ENCODE measurements around the gene ZNF319. TPM values are rescaled to one million over a fixed set of nuclear protein-coding genes. Genes with fewer than 3 reads are reported as not detected.
"Not testable (repeated sequence)": the region's sequence is repeated elsewhere in the genome, so short reads cannot be mapped to it uniquely, and the experiment has no call there.

Gene ZNF319
- polyA plus RNA-seq, 1 donor (not counting 4 experiments of a cell fraction or from before 2014, with no cell fraction given), result 3.3 TPM

- Histone ChIP-seq H3K27me3 (ENCODE audit: control insufficient read depth, extremely low read depth, insufficient read depth, low read length) (no peaks in the 10 kb centered on the region), H2AFZ (ENCODE audit: control insufficient read depth, low read length) (no peak overlapping the region), H3K4me1 (ENCODE audit: control insufficient read depth, extremely low read depth, insufficient read depth, low read length) (peaks cover 11% of the 10 kb centered on the region), H3K27ac (ENCODE audit: control insufficient read depth, insufficient read depth, low read length) (no peak overlapping the region), H3K9me3 (ENCODE audit: control insufficient read depth, low read depth, low read length) (no peaks in the 10 kb centered on the region), H3K4me2 (ENCODE audit: control insufficient read depth, extremely low read depth, insufficient read depth, low read depth, low read length) (no peak overlapping the region), H3K4me3 (ENCODE audit: control insufficient read depth in 2 of 3, extremely low read depth in 1 of 3, insufficient read depth in 2 of 3, low read depth in 1 of 3, low read length in 3 of 3) (no peak overlapping the region), H3K9ac (ENCODE audit: control insufficient read depth, extremely low read depth, insufficient read depth, low read length) (no peak overlapping the region), H4K20me1 (ENCODE audit: control insufficient read depth, extremely low read depth, insufficient read depth, low read length) (no peaks in the 10 kb centered on the region), H3K36me3 (ENCODE audit: control insufficient read depth in 2 of 2, extremely low read depth in 1 of 2, insufficient read depth in 2 of 2, low read length in 2 of 2) (no peaks in the 10 kb centered on the region), H3K79me2 (ENCODE audit: control insufficient read depth, insufficient read depth, low read length) (no peaks in the 10 kb centered on the region), H3K9me1 (ENCODE audit: control insufficient read depth, extremely low read depth, insufficient read depth, low read length) (no peaks in the 10 kb centered on the region)
- DNase-seq (ENCODE audit: low read depth, low spot score), result no peak
- FAIRE-seq, result no peak
- no peak for TF ChIP-seq EZH2 (IDR thresholded peaks at IDR 0.05; ENCODE audit: low read length)
- no peak for TF ChIP-seq CTCF (optimal IDR thresholded peaks at IDR 0.05 in 1 of 3, IDR thresholded peaks at IDR 0.05 in 1 of 3, conservative IDR thresholded peaks at IDR 0.05 in 1 of 3; ENCODE audit: extremely low read depth in 1 of 3, insufficient read depth in 2 of 3, low read length in 3 of 3)
- dilution Hi-C loops (cut with MboI; ENCODE audit: extremely low pct_ligation_motif_present, low sequenced_read_pairs), result no loop called here
Measured at GRCh38 chr16:57979006-57979585, 21.4 kb downstream of the ZNF319 start.

GRCh38 chr16:57978070-57978465 lies 22.4 kb downstream of the ZNF319 start:
- H3K4me2 ChIP-seq (ENCODE audit: control insufficient read depth, extremely low read depth, insufficient read depth, low read depth, low read length); DNase-seq (ENCODE audit: low read depth, low spot score); H2AFZ ChIP-seq (ENCODE audit: control insufficient read depth, low read length); H3K36me3 ChIP-seq (ENCODE audit: control insufficient read depth in 2 of 2, extremely low read depth in 1 of 2, insufficient read depth in 2 of 2, low read length in 2 of 2); H3K27me3 ChIP-seq (ENCODE audit: control insufficient read depth, extremely low read depth, insufficient read depth, low read length); dilution Hi-C loops (cut with MboI; ENCODE audit: extremely low pct_ligation_motif_present, low sequenced_read_pairs); H3K79me2 ChIP-seq (ENCODE audit: control insufficient read depth, insufficient read depth, low read length); H3K4me3 ChIP-seq (ENCODE audit: control insufficient read depth in 2 of 3, extremely low read depth in 1 of 3, insufficient read depth in 2 of 3, low read depth in 1 of 3, low read length in 3 of 3); H4K20me1 ChIP-seq (ENCODE audit: control insufficient read depth, extremely low read depth, insufficient read depth, low read length); H3K27ac ChIP-seq (ENCODE audit: control insufficient read depth, insufficient read depth, low read length); H3K9me3 ChIP-seq (ENCODE audit: control insufficient read depth, low read depth, low read length); H3K9me1 ChIP-seq (ENCODE audit: control insufficient read depth, extremely low read depth, insufficient read depth, low read length); H3K9ac ChIP-seq (ENCODE audit: control insufficient read depth, extremely low read depth, insufficient read depth, low read length); FAIRE-seq: not testable (repeated sequence)
- H3K4me1 ChIP-seq (ENCODE audit: control insufficient read depth, extremely low read depth, insufficient read depth, low read length), result peaks cover 11% of the 10 kb centered on the region

All from keratinocyte (primary cell).